Measurements from ENCODE around the gene SORL1.

GRCh38 chr11:121459413-121460017 is 7.4 kb downstream of the SORL1 start:
- TF ChIP-seq EZH2phosphoT487 (IDR thresholded peaks at IDR 0.05; ENCODE audit: insufficient read depth, low read depth) (no peak), EZH2 (IDR thresholded peaks at IDR 0.05; ENCODE audit: insufficient read depth, poor library complexity, severe bottlenecking) (no peak)

Data from GM23248 (cell line).